ENCODE results near the gene CEL. TPM values are rescaled to one million over a fixed set of nuclear protein-coding genes. Genes with fewer than 3 reads are reported as not detected.

CEL gene
- total RNA-seq, 1 experiment from 2014 or later: 3.6 TPM

- Mint-ChIP-seq H3K4me3 (no peak overlapping the region), H3K27ac (no peak overlapping the region), H3K36me3 (ENCODE audit: insufficient read depth in 1 of 3, low read depth in 3 of 3) (peaks cover 29 to 60% (median 51%) of the 10 kb centered on the region in 3 experiments; a peak in 6 of 7 replicates), H3K9me3 (no peaks in the 10 kb centered on the region), H3K4me1 (peaks cover 2 to 9% of the 10 kb centered on the region in 2 experiments; a peak in 2 of 4 replicates), H3K27me3 (ENCODE audit: low read depth) (no peaks in the 10 kb centered on the region)
- Histone ChIP-seq H3K79me2 (ENCODE audit: insufficient read depth, low read length) (no peaks in the 10 kb centered on the region), H3K27me3 (ENCODE audit: insufficient read depth, low read length) (no peaks in the 10 kb centered on the region), H2BK20ac (ENCODE audit: low read depth, low read length, poor library complexity, severe bottlenecking) (no peak overlapping the region), H2AK5ac (ENCODE audit: insufficient read length, low read length) (no peak overlapping the region), H4K8ac (replicated peaks; ENCODE audit: insufficient read length, low read depth, low read length) (no peak overlapping the region), H3K23me2 (ENCODE audit: insufficient read length, low read depth, low read length, poor library complexity, severe bottlenecking) (no peaks in the 10 kb centered on the region), H3K14ac (ENCODE audit: insufficient read depth, low read length) (no peak overlapping the region), H3K4me1 (ENCODE audit: insufficient read depth, low read length) (no peaks in the 10 kb centered on the region), H3K18ac (ENCODE audit: insufficient read length, low read depth, low read length) (no peak overlapping the region), H4K5ac (ENCODE audit: insufficient read length, low read depth, low read length) (no peak overlapping the region), H2BK5ac (ENCODE audit: insufficient read length, low read length) (no peak overlapping the region), H3K79me1 (ENCODE audit: insufficient read depth, low read depth, low read length, poor library complexity, severe bottlenecking) (no peaks in the 10 kb centered on the region), H3K56ac (ENCODE audit: insufficient read length, low read depth, low read length) (no peak overlapping the region), H4K20me1 (ENCODE audit: control insufficient read depth, insufficient read depth, insufficient read length) (no peaks in the 10 kb centered on the region), H3K23ac (ENCODE audit: insufficient read length, low read depth, low read length) (no peak overlapping the region), H3K4me2 (ENCODE audit: insufficient read depth, insufficient read length, low read length) (no peak overlapping the region), H2BK120ac (ENCODE audit: low read depth, low read length, poor library complexity, severe bottlenecking) (no peak overlapping the region), H2BK12ac (ENCODE audit: insufficient read length, low read depth, low read length) (no peak overlapping the region), H3K4ac (ENCODE audit: low read depth, low read length) (no peak overlapping the region), H2AFZ (ENCODE audit: low read length) (no peak overlapping the region), H2BK15ac (ENCODE audit: low read depth, low read length) (no peak overlapping the region), H3K9ac (ENCODE audit: extremely low read depth, insufficient read length, low read length) (no peak overlapping the region), H3T11ph (ENCODE audit: low read length) (no peak overlapping the region), H3K27ac (ENCODE audit: insufficient read length, low read depth, low read length) (no peak overlapping the region), H3K9me3 (ENCODE audit: control insufficient read depth, low read depth, low read length) (no peaks in the 10 kb centered on the region), H4K91ac (ENCODE audit: insufficient read length, low read depth, low read length) (no peak overlapping the region)
- no CpG with 5 or more reads among the region's 12 CpGs for WGBS (ENCODE audit: extremely low coverage, insufficient read length, low lambda C conversion rate)
- no peak for TF ChIP-seq CTCF (conservative IDR thresholded peaks at IDR 0.05)
- DNase-seq: no peak
Observed at GRCh38 chr9:133103987-133104505, 42.3 kb downstream of the CEL start.
